RWPE1 (cell line): ENCODE measurements around the gene NRP2.

Experiments
- CTCF ChIA-PET: fragments of 350-600 bp; sonication (Branson Sonifier 250); formaldehyde crosslinking; extraction: SDS; loops from one replicate; lab custom pipeline; 2021; lab: Yijun Ruan, JAX
- POLR2A ChIA-PET: fragments of 400-600 bp; formaldehyde crosslinking; extraction: SDS; loops from one replicate; lab custom pipeline; 2020; ENCODE audit warnings: antibody characterized with exemption; ENCODE audit not compliant: low non-redundant PET; lab: Yijun Ruan, JAX
- DNase-seq: peaks from one replicate; pipeline ENCODE4 v3.0.0; 2012; ENCODE audit warnings: low spot score
- H3K27ac ChIP-seq: fragments of 450-650 bp; 2 replicates; pipeline ENCODE4 v1.5.1; 2017
- TF ChIP-seq, protein P1 (sequence below): fragments of 450-650 bp; conservative IDR thresholded peaks from 2 replicates; pipeline ENCODE4 v1.5.1; 2017; ENCODE audit warnings: low read depth, mild to moderate bottlenecking

NRP2 gene

DNA sequence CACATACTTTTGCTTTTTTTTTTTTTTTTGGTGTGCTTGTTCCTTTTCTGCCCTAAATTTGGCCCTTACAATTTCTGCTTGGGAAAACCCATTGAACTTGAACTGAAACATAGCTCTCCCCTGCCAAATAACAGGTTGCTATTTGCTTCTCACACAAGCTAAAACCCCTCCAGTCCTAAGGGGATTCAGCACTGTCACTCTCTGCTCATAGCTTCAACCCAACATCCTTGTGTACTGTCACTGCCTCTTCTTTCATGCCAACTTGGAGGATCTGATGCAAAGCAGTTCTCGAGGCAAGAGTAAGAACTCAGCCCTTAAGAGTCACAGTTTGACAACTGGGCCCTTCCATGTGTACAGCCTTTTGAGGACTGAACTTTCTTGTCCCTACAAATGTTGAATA lies 30.6 kb upstream of the NRP2 start:
- CTCF ChIA-PET = no interaction called here
- no peak for DNase-seq
- POLR2A ChIA-PET = no interaction called here
- H3K27ac ChIP-seq = no peak overlapping the region
- TF ChIP-seq, protein P1, sequence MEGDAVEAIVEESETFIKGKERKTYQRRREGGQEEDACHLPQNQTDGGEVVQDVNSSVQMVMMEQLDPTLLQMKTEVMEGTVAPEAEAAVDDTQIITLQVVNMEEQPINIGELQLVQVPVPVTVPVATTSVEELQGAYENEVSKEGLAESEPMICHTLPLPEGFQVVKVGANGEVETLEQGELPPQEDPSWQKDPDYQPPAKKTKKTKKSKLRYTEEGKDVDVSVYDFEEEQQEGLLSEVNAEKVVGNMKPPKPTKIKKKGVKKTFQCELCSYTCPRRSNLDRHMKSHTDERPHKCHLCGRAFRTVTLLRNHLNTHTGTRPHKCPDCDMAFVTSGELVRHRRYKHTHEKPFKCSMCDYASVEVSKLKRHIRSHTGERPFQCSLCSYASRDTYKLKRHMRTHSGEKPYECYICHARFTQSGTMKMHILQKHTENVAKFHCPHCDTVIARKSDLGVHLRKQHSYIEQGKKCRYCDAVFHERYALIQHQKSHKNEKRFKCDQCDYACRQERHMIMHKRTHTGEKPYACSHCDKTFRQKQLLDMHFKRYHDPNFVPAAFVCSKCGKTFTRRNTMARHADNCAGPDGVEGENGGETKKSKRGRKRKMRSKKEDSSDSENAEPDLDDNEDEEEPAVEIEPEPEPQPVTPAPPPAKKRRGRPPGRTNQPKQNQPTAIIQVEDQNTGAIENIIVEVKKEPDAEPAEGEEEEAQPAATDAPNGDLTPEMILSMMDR = no peak

DNA sequence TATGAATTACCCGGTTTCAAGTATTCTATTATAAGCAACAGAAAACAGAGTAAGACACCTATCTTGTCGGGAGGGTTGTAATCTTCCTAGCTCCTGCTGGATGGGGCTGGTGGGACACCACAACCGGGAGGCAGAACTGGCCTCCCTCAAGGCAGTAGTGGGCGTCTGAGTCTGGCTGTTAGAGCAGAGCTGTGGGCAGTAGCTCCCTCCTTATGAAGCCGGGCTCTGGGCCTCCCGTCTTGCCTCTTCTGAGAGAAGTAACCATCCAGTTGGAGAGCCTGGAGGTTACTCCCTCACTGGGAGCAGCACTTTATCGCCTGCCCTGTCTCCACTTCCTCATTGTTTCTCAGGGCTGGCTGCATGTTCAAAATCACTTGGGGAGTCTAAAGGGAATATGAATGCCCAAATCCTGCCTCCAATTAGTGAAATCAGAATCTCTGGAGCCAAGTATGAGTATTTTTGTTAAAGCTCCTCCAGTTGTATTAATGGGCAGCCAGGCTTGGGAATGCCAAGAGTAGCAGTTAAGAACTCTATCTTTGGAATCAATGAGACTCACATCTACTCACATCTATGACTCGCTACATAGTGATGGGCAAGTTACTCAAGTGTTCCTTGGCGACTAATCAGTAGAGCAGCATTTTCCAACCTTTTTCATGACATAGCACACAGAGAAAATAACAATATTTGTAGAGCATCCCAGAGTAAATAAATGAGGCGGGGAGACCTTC lies 27.3 kb upstream of the NRP2 start:
- peak; percentile 45 for DNase-seq
- CTCF ChIA-PET = interaction anchor here (0.6 kb wide), 2 partner anchors 125 to 1329 kb away, joined by 3 to 4 read pairs; no protein-coding TSS in a partner anchor
- POLR2A ChIA-PET = no interaction called here
- no peak overlapping the region for H3K27ac ChIP-seq
- TF ChIP-seq, protein P1 = no peak

DNA sequence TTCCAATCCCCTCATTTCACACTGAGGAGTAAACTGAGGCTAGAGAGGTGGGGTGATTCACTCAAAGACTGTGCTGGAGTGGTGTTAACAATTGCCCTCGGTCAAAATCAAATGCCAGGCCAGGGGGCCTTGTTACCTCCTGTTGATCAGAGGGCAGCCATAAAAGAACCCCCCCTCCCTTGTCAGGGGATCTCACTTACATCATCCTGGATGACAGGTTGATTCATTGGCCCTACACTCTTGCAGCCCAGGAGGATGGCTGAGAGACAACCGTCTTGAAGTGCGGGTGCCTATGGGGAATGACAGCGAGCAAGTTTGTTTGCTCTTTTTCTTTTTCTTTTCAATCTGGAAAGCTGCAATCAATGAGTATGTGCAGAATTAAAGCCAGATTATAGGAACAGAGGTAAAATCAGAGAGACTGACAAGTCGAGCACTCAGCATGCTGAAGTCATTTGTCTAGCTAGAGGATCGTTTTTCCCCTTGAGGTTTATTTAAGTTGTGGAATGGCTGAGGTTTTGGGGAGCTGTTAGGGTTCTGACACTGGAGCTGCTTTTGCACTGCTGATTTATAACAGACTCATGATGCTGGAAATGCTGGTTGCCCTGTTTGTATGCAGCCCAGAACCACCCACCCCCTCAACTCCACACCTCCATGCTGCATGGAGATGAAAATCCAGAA lies 26.4 kb upstream of the NRP2 start:
- POLR2A ChIA-PET = no interaction called here

DNA sequence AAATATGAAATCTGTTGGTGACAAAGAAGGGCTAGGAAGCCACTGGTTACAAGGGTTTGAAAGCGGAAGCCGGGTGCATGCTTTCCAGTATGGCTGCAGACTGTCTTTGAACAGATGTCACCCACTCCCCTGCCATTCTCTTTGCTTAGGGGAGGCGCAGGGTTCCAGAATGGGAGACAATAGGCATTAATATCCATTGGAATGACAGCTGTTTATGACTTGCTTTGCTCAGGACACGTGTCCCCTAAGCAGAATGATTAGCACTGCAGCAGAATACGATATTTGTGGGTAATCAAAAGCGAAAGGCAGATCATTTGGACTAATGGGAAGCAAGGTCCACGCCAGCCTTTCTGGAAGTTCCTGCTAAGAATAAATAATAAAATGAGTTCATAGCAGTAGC lies 25.8 kb upstream of the NRP2 start:
- ChIA-PET CTCF (no interaction called here), POLR2A (no interaction called here)
- DNase-seq = no peak
- no peak overlapping the region for H3K27ac ChIP-seq
- TF ChIP-seq, protein P1 = no peak

More for the DNA sequence above, 26.4 kb upstream of the NRP2 start:
- no peak overlapping the region for H3K27ac ChIP-seq
- CTCF ChIA-PET = interaction anchor here (0.6 kb wide), 1 partner anchor 1330 kb away, joined by 3 read pairs; no protein-coding TSS in a partner anchor
- TF ChIP-seq, protein P1 = no peak
- no peak for DNase-seq

DNA sequence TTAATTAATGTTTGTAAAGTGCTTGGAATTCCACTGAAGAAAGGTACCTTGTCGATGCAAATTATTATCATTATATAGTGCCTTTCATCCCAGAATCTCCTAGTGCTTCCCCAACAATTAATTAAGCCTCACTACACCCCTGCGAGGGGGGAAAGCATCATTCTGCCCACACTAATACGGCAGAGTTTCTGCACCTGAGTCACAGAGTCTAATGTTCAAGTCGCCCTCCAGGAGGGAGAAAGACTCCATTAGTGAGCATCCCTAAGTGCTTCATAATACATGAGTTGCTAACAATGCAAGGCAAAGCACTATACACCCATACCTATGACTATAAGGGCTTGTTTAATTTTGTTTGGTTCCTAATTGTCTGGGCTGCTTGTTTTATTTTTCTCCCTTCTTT lies 25.4 kb upstream of the NRP2 start:
- TF ChIP-seq, protein P1 = no peak
- no peak overlapping the region for H3K27ac ChIP-seq
- ChIA-PET POLR2A (no interaction called here), CTCF (no interaction called here)
- DNase-seq = no peak

DNA sequence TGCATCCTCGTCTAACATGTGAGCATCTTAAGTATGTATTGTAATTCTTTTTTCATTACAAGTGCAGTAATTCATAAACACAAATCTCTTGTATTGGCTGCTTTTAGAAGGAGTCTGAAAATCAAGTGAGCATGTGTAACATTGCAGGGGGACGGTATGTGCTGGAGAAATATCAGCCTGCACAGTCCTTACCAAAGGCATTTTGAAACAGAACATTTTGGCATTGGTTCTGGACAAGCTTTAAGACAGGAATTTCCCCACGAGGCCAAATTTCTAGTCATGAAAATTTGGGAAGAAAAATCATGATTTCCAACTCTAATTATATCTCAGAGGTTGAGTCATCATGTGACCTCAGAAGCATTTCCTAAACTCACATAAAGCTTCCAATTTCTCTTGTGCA lies 24.7 kb upstream of the NRP2 start:
- DNase-seq = no peak
- TF ChIP-seq, protein P1 = no peak
- no peak overlapping the region for H3K27ac ChIP-seq
- POLR2A ChIA-PET = no interaction called here
- CTCF ChIA-PET = no interaction called here
